Lower lobe of right lung (tissue), 2 donors: ENCODE measurements around the gene ADAMTS13. TPM values are rescaled to one million over a fixed set of nuclear protein-coding genes. Genes with fewer than 3 reads are reported as not detected.

Experiments used
- ATAC-seq, 2 donors: fragments of 200-7000 bp; cut with Tn5 transposase; one replicate each; pipeline ENCODE4 v1.9.1; 2020 to 2022; ENCODE audit warnings: mild to moderate bottlenecking in 2 of 2, moderate library complexity in 2 of 2
- DNase-seq: peaks from one replicate; pipeline ENCODE4 v3.0.0-alpha.2; 2020
- H3K27ac ChIP-seq: fragments of 200-600 bp; one replicate; pipeline ENCODE4 v1.8.0; 2022
- H3K27me3 ChIP-seq: fragments of 200-600 bp; one replicate; pipeline ENCODE4 v1.8.0; 2022; ENCODE audit warnings: low read depth
- H3K36me3 ChIP-seq: fragments of 200-600 bp; one replicate; pipeline ENCODE4 v1.8.0; 2022; ENCODE audit warnings: mild to moderate bottlenecking
- H3K4me1 ChIP-seq: fragments of 200-600 bp; one replicate; pipeline ENCODE4 v1.8.0; 2022
- H3K4me3 ChIP-seq: fragments of 200-600 bp; one replicate; pipeline ENCODE4 v1.8.0; 2022; ENCODE audit warnings: mild to moderate bottlenecking
- H3K9me3 ChIP-seq: fragments of 200-600 bp; one replicate; pipeline ENCODE4 v1.8.0; 2022
- intact Hi-C: fragments of 100-400 bp; cut with DNase I; formaldehyde crosslinking; loops from one replicate; pipeline ENCODE4 v1.11.0; 2022
- total RNA-seq: library from RNA; stranded (reverse); fragmentation: NEBNext Ultra II Directional; extraction: Animal tissue kit (Norgen Biotek cat#: 25700); gene quantifications from one replicate; pipeline ENCODE4 v1.2.1, GENCODE V29; 2021
- TF ChIP-seq, protein P1 (sequence below): fragments of 200-600 bp; IDR thresholded peaks from one replicate; pipeline ENCODE4 v1.8.0; 2022; ENCODE audit warnings: antibody characterized with exemption, mild to moderate bottlenecking
- donor health status: DM: no; HTN: yes; CAD: no; lungs with severe emphysema.

Gene ADAMTS13
- total RNA-seq, 1 donor from 2014 or later, result 1.9 TPM

DNA sequence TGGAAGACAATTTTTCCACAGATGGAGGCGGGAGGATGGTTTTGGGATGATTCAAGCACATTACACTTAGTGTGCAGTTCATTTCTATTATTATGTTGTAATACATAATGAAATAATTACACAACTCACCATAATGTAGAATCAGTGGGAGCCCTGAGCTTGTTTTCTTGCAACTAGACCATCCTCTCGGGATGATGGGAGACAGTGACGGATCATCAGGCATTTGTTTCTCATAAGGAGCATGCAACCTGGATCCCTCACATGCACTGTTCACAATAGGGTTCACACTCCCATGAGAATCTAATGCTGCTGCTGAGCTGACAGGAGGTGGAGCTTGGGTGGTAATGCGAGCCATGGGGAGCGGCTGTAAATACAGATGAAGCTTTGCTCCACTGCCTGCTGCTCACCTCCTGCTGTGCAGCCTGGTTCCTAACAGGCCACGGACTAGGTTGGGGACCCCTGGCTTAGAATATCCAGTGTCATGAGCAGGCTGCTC lies 44.4 kb upstream of the ADAMTS13 start:
- no peak for ATAC-seq

GRCh38 chr9:133378408-133378962 lies 43.7 kb upstream of the ADAMTS13 start:
- TF ChIP-seq, protein P1, sequence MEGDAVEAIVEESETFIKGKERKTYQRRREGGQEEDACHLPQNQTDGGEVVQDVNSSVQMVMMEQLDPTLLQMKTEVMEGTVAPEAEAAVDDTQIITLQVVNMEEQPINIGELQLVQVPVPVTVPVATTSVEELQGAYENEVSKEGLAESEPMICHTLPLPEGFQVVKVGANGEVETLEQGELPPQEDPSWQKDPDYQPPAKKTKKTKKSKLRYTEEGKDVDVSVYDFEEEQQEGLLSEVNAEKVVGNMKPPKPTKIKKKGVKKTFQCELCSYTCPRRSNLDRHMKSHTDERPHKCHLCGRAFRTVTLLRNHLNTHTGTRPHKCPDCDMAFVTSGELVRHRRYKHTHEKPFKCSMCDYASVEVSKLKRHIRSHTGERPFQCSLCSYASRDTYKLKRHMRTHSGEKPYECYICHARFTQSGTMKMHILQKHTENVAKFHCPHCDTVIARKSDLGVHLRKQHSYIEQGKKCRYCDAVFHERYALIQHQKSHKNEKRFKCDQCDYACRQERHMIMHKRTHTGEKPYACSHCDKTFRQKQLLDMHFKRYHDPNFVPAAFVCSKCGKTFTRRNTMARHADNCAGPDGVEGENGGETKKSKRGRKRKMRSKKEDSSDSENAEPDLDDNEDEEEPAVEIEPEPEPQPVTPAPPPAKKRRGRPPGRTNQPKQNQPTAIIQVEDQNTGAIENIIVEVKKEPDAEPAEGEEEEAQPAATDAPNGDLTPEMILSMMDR, result no peak
- Histone ChIP-seq H3K4me3 (no peak overlapping the region), H3K36me3 (peaks cover under 1% of the 10 kb centered on the region), H3K9me3 (no peaks in the 10 kb centered on the region), H3K4me1 (peaks cover 18% of the 10 kb centered on the region), H3K27me3 (no peaks in the 10 kb centered on the region), H3K27ac (no peak overlapping the region)
- intact Hi-C loops, result no loop called here
- ATAC-seq (no peak), DNase-seq (no peak)

More for the DNA sequence above, 44.4 kb upstream of the ADAMTS13 start:
- H3K4me1 ChIP-seq, result peaks cover 25% of the 10 kb centered on the region
- no peak overlapping the region for H3K27ac ChIP-seq
- H3K4me3 ChIP-seq, result no peak overlapping the region
- no peak for DNase-seq
- peaks cover 8% of the 10 kb centered on the region for H3K36me3 ChIP-seq
- intact Hi-C loops, result no loop called here
- no peaks in the 10 kb centered on the region for H3K9me3 ChIP-seq
- H3K27me3 ChIP-seq, result no peaks in the 10 kb centered on the region
- TF ChIP-seq, protein P1, result no peak

GRCh38 chr9:133379153-133380086 lies 42.7 kb upstream of the ADAMTS13 start:
- TF ChIP-seq, protein P1, result no peak
- no peak for ATAC-seq
- H3K9me3 ChIP-seq, result no peaks in the 10 kb centered on the region

DNA sequence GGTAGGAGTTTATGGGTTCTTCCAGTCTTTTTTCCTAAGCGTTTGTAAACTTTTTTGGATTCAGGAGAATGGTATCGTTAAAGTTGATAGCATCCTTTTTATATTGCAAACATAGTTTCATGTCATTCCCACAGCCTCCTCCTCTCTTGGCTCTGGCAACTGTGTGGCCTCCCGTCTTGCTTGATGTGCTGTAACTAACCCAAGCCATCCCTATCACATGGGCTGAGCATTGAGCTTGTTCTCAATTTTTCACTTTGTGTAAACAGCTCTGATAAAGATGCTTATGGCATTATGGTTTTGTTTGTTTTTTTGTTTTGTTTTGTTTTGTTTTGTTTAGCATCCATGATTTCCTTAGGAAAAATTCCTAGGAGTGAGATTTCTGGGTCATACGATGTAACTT lies 41.4 kb upstream of the ADAMTS13 start:
- no peak overlapping the region for H3K4me3 ChIP-seq
- DNase-seq (no peak), ATAC-seq (no peak)
- intact Hi-C loops, result no loop called here
- no peaks in the 10 kb centered on the region for H3K27me3 ChIP-seq
- TF ChIP-seq, protein P1, result no peak
- H3K27ac ChIP-seq, result no peak overlapping the region
- no peaks in the 10 kb centered on the region for H3K36me3 ChIP-seq
- H3K4me1 ChIP-seq, result peaks cover 6% of the 10 kb centered on the region
- H3K9me3 ChIP-seq, result no peaks in the 10 kb centered on the region

More at GRCh38 chr9:133379153-133380086, 42.7 kb upstream of the ADAMTS13 start:
- H3K27ac ChIP-seq, result no peak overlapping the region
- peaks cover 11% of the 10 kb centered on the region for H3K4me1 ChIP-seq
- no peak for DNase-seq
- H3K36me3 ChIP-seq, result no peaks in the 10 kb centered on the region
- intact Hi-C loops, result no loop called here
- H3K27me3 ChIP-seq, result no peaks in the 10 kb centered on the region
- no peak overlapping the region for H3K4me3 ChIP-seq

GRCh38 chr9:133382507-133383141 lies 39.5 kb upstream of the ADAMTS13 start:
- H3K9me3 ChIP-seq, result no peaks in the 10 kb centered on the region
- H3K36me3 ChIP-seq, result no peaks in the 10 kb centered on the region
- TF ChIP-seq, protein P1, result no peak
- intact Hi-C loops, result no loop called here
- H3K27ac ChIP-seq, result no peak overlapping the region
- ATAC-seq (no peak), DNase-seq (no peak)
- no peaks in the 10 kb centered on the region for H3K4me1 ChIP-seq
- no peaks in the 10 kb centered on the region for H3K27me3 ChIP-seq
- no peak overlapping the region for H3K4me3 ChIP-seq
